ENCODE results near the gene CRABP2.

DNA sequence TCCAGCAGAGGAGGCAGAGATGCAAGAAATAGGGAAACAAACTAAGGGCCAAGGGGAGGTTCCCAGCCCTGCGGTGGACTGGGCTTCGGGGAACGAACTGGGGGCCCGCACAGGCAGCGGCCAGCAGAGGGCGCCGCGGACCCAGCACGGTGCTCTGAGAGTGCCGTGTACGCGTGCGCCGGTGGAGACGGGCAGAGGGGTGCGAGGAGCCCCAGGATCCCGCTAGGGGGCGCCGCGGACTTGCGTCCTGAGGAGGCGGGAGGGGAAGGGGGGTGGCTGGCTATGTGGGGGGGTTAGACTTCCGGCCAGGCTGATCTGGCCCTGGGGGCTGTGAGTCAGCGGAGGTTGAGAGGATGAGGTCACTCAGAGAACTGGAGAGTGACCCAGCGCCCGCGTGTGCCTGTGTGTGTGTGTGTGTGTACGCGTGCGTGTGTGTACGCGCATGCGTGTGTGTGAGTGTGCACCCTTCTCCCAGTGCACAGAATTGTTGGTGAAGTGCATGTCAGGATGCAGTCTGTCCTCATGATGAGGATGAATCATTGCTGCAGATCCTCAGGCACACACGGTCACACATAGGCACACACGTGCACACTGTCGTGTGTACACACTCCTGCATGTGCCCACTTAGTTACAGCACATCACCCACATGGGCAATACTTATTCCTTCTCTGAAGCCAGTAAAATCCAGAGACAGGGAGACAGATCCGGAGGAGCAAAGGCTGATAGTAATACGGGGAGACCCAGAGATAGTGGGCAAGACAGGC lies 45.2 kb downstream of the CRABP2 start:
- TF ChIP-seq CTCF (IDR thresholded peaks at IDR 0.05; ENCODE audit: extremely low read depth in 1 of 2, insufficient read depth in 1 of 2, low read depth in 1 of 2, low read length in 2 of 2) (peak; percentile 100), EZH2 (IDR thresholded peaks at IDR 0.05; ENCODE audit: borderline replicate concordance, low read depth, low read length, severe bottlenecking) (no peak), POLR2A (IDR thresholded peaks at IDR 0.05; ENCODE audit: low read depth, low read length) (peak; percentile 83)

Measured in endothelial cell of umbilical vein (primary cell).